HL-60 (cell line): Measurements from ENCODE around the gene SLC6A5.

Experiments used
- DNase-seq, 2 experiments: peaks; one replicate each; pipeline ENCODE4 v3.0.0-alpha.2; 2010 to 2020; ENCODE audit warnings: low read depth in 1 of 2, low spot score in 1 of 2
- H3K27ac ChIP-seq: fragments of 250-450 bp; sonication (Bioruptor Pico); replicated peaks from 2 replicates; pipeline ENCODE4 v1.5.1; 2020; ENCODE audit warnings: mild to moderate bottlenecking, moderate library complexity
- H3K27me3 ChIP-seq: fragments of 250-450 bp; sonication (Bioruptor Pico); 2 replicates; pipeline ENCODE4 v1.5.1; 2021; ENCODE audit warnings: mild to moderate bottlenecking, moderate library complexity; ENCODE audit not compliant: insufficient read depth, poor library complexity, severe bottlenecking
- H3K4me3 ChIP-seq: replicated peaks from 2 replicates; pipeline ENCODE4 v1.5.1; 2011; ENCODE audit warnings: mild to moderate bottlenecking, control low read depth, low read length; ENCODE audit not compliant: insufficient read depth
- GABPA ChIP-seq: IDR thresholded peaks from 2 replicates; pipeline ENCODE4 v1.6.1; 2012; ENCODE audit warnings: low read depth
- POLR2AphosphoS5 ChIP-seq: IDR thresholded peaks from 2 replicates; pipeline ENCODE4 v1.6.1; 2012; ENCODE audit warnings: low read depth
- SPI1 ChIP-seq: IDR thresholded peaks from 2 replicates; pipeline ENCODE4 v1.6.1; 2012; ENCODE audit warnings: low read depth, mild to moderate bottlenecking, borderline replicate concordance
- TF ChIP-seq, protein P1 (sequence below): IDR thresholded peaks from 2 replicates; pipeline ENCODE4 v1.6.1; 2012; ENCODE audit warnings: low read depth; ENCODE audit not compliant: insufficient replicate concordance
- TF ChIP-seq, protein P2 (sequence below): IDR thresholded peaks from one replicate; pipeline ENCODE4 v1.5.1; 2011; ENCODE audit warnings: low read length, control low read depth, inconsistent platforms; ENCODE audit not compliant: insufficient read depth

Gene SLC6A5

DNA sequence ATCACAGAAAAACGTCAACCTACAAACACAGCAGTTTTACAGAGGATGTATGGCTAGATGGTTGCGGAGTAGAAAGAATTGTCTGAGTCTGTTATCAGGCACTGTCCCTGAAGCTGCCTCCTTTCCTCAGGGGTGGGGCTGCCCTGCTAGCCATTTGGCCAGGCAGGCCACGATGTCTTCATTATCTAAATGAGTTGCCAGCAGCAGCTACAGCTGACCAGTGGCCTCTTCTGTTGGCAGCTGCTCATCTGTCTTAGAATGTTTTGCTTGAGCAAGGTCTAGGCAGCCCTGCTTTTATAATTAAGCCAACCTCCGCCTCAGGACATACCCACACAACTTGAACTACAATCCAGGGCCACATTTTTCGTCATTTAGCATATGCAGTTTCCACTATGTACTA lies 17.5 kb downstream of the SLC6A5 start:
- DNase-seq = no peak
- Histone ChIP-seq H3K4me3 (no peak overlapping the region), H3K27ac (no peak overlapping the region), H3K27me3 (no peaks in the 10 kb centered on the region)
- TF ChIP-seq, protein P1, sequence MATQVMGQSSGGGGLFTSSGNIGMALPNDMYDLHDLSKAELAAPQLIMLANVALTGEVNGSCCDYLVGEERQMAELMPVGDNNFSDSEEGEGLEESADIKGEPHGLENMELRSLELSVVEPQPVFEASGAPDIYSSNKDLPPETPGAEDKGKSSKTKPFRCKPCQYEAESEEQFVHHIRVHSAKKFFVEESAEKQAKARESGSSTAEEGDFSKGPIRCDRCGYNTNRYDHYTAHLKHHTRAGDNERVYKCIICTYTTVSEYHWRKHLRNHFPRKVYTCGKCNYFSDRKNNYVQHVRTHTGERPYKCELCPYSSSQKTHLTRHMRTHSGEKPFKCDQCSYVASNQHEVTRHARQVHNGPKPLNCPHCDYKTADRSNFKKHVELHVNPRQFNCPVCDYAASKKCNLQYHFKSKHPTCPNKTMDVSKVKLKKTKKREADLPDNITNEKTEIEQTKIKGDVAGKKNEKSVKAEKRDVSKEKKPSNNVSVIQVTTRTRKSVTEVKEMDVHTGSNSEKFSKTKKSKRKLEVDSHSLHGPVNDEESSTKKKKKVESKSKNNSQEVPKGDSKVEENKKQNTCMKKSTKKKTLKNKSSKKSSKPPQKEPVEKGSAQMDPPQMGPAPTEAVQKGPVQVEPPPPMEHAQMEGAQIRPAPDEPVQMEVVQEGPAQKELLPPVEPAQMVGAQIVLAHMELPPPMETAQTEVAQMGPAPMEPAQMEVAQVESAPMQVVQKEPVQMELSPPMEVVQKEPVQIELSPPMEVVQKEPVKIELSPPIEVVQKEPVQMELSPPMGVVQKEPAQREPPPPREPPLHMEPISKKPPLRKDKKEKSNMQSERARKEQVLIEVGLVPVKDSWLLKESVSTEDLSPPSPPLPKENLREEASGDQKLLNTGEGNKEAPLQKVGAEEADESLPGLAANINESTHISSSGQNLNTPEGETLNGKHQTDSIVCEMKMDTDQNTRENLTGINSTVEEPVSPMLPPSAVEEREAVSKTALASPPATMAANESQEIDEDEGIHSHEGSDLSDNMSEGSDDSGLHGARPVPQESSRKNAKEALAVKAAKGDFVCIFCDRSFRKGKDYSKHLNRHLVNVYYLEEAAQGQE = no peak
- TF ChIP-seq GABPA (no peak), SPI1 (no peak), POLR2AphosphoS5 (no peak)
- TF ChIP-seq, protein P2, sequence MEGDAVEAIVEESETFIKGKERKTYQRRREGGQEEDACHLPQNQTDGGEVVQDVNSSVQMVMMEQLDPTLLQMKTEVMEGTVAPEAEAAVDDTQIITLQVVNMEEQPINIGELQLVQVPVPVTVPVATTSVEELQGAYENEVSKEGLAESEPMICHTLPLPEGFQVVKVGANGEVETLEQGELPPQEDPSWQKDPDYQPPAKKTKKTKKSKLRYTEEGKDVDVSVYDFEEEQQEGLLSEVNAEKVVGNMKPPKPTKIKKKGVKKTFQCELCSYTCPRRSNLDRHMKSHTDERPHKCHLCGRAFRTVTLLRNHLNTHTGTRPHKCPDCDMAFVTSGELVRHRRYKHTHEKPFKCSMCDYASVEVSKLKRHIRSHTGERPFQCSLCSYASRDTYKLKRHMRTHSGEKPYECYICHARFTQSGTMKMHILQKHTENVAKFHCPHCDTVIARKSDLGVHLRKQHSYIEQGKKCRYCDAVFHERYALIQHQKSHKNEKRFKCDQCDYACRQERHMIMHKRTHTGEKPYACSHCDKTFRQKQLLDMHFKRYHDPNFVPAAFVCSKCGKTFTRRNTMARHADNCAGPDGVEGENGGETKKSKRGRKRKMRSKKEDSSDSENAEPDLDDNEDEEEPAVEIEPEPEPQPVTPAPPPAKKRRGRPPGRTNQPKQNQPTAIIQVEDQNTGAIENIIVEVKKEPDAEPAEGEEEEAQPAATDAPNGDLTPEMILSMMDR = no peak

DNA sequence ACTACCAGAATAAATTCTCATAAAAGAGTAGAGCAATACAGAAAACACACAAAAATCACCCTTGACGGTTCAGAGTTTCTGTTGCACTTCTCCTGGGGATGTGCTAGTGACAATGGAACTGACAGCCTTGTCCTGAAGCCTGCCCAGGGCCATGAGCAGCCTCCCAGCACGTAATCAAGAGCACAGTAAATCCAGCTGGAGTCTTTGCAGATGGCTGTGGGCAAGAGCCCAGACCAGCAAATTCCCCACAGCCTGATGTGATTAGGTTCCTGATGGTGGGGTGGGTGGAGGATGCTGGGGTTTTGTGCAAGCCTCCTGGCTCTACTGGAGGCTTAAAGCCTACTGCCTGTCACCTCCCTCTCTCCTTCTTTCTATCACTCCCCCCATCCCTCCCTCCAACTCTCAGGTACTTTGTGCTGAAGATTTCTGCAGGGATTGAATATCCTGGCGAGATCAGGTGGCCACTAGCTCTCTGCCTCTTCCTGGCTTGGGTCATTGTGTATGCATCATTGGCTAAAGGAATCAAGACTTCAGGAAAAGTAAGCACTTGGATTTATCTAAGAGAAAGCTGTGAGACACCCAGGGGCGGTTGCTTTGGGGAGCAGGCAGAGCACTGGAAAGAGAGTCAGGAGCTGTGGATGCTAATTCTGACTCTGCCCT lies 18.1 kb downstream of the SLC6A5 start:
- no peak for DNase-seq
- Histone ChIP-seq H3K4me3 (no peak overlapping the region), H3K27ac (no peak overlapping the region), H3K27me3 (no peaks in the 10 kb centered on the region)
- no peak for TF ChIP-seq POLR2AphosphoS5
- TF ChIP-seq SPI1 = no peak
- TF ChIP-seq, protein P2 = no peak
- TF ChIP-seq, protein P1 = no peak
- no peak for TF ChIP-seq GABPA

DNA sequence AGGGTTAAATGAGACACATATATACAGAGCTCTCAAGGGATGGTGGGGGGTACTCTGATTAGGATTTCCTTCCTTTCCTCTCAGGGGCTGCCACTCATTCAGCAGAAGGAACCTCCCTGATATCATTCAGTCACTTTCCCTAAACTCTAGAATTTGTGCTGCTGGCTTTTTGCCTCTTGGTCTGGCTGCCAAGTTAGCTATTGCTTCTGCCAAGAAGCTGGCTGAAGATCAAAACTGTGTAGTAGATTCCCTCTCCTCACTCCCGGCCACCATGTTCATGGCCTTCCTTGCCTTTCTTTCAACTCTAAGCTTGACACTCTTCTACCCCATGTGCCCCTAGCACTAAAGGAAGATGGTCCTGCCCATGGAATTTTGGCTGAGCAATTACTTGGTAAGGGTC lies 18.7 kb downstream of the SLC6A5 start:
- TF ChIP-seq POLR2AphosphoS5 = no peak
- no peak for TF ChIP-seq SPI1
- TF ChIP-seq, protein P1 = no peak
- no peak for TF ChIP-seq GABPA
- TF ChIP-seq, protein P2 = no peak
- Histone ChIP-seq H3K27ac (no peak overlapping the region), H3K27me3 (no peaks in the 10 kb centered on the region), H3K4me3 (no peak overlapping the region)
- no peak for DNase-seq
